ENCODE results near the gene DPH2.

DNA sequence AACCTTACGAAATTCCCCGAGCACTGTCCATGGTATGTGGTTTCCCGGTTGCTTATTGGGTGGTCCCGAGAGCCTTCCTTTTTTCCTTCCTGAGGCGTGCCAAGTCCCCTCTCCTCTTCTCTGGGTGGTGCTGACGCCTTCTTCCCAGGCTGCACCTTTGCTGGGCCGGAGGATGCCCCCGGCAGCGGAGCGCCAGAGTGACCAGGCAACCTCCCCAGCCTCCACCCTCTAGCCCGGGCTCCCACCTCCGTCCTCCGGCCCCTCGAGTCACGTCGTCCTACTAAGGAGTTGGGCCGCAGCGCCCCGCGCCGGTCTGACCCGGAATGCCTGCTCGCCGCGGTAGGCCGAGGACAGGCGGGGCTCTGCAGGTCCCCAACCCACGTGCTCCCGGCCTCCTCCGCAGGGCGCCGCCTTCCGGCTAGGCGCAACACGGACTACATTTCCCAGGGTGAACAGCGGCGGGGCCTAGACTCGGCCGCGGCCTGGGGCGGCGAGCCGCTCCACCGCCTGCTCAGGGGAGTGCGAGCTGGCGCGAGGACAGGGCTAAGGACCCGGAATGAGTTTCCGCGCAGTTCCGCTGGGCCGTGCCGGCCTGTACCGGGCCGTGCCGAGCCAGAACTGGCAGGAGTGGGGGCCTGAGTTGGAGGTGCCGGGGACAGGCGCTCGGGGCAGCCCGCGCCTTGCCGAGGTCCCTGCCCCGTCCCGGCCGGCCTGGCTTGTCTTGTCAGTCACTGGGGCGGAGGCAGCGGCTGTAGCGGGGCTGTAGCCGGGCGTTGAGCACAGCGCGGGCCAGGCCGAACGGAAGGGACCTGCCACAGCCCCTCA lies 23.4 kb upstream of the DPH2 start, which contains the start of gene IPO13:
- no peak for TF ChIP-seq ARNTL (CRISPR knock-in tag; IDR thresholded peaks at IDR 0.05; ENCODE audit: borderline replicate concordance, low read depth)
- no peak for TF ChIP-seq TSHZ2 (CRISPR knock-in tag; IDR thresholded peaks at IDR 0.05)
- TF ChIP-seq ESRRG (CRISPR knock-in tag; IDR thresholded peaks at IDR 0.05), result no peak
- TF ChIP-seq CSDC2 (CRISPR knock-in tag; IDR thresholded peaks at IDR 0.05), result no peak
- TF ChIP-seq, protein P1, sequence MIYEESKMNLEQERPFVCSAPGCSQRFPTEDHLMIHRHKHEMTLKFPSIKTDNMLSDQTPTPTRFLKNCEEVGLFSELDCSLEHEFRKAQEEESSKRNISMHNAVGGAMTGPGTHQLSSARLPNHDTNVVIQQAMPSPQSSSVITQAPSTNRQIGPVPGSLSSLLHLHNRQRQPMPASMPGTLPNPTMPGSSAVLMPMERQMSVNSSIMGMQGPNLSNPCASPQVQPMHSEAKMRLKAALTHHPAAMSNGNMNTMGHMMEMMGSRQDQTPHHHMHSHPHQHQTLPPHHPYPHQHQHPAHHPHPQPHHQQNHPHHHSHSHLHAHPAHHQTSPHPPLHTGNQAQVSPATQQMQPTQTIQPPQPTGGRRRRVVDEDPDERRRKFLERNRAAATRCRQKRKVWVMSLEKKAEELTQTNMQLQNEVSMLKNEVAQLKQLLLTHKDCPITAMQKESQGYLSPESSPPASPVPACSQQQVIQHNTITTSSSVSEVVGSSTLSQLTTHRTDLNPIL (CRISPR knock-in tag; IDR thresholded peaks at IDR 0.05; ENCODE audit: low read depth), result no peak
- no peak for TF ChIP-seq PPARA (CRISPR knock-in tag; IDR thresholded peaks at IDR 0.05; ENCODE audit: borderline replicate concordance)
- TF ChIP-seq PATZ1 (CRISPR knock-in tag; IDR thresholded peaks at IDR 0.05; ENCODE audit: borderline replicate concordance), result no peak
- TF ChIP-seq RARB (CRISPR knock-in tag; IDR thresholded peaks at IDR 0.05), result no peak
- no peak for TF ChIP-seq ZNF8 (CRISPR knock-in tag; IDR thresholded peaks at IDR 0.05)
- no peak for TF ChIP-seq SNAI2 (CRISPR knock-in tag; IDR thresholded peaks at IDR 0.05)
- no peak for TF ChIP-seq ZFP30 (CRISPR knock-in tag; IDR thresholded peaks at IDR 0.05)
- TF ChIP-seq ISL1 (CRISPR knock-in tag; IDR thresholded peaks at IDR 0.05), result no peak
- TF ChIP-seq BACH2 (CRISPR knock-in tag; IDR thresholded peaks at IDR 0.05; ENCODE audit: borderline replicate concordance), result no peak
